Mucosa of descending colon (tissue), 3 donors: ENCODE measurements around the gene CCDC112. TPM values are rescaled to one million over a fixed set of nuclear protein-coding genes. Genes with fewer than 3 reads are reported as not detected.
"Not testable (repeated sequence)": the region's sequence is repeated elsewhere in the genome, so short reads cannot be mapped to it uniquely, and the experiment has no call there.

Experiments
- ATAC-seq: fragments of 200-7000 bp; cut with Tn5 transposase; one replicate; pipeline ENCODE4 v1.9.1; 2020; ENCODE audit warnings: mild to moderate bottlenecking, moderate library complexity
- DNase-seq, 3 donors: peaks; one replicate each; pipeline ENCODE4 v3.0.0-alpha.2; 2020
- H3K36me3 ChIP-seq: fragments of 200-600 bp; one replicate; pipeline ENCODE4 v1.8.0; 2021; ENCODE audit warnings: low read depth, mild to moderate bottlenecking
- H3K4me1 ChIP-seq: fragments of 200-600 bp; one replicate; pipeline ENCODE4 v1.8.0; 2021; ENCODE audit warnings: low read depth, mild to moderate bottlenecking
- H3K4me3 ChIP-seq: fragments of 200-600 bp; one replicate; pipeline ENCODE4 v1.8.0; 2021; ENCODE audit warnings: mild to moderate bottlenecking
- H3K9me3 ChIP-seq: fragments of 200-600 bp; one replicate; pipeline ENCODE4 v1.8.0; 2021; ENCODE audit warnings: mild to moderate bottlenecking
- CTCF ChIP-seq: fragments of 200-600 bp; IDR thresholded peaks from one replicate; pipeline ENCODE4 v1.8.0; 2022; ENCODE audit warnings: antibody characterized with exemption, mild to moderate bottlenecking
- intact Hi-C, 2 donors: fragments of 100-400 bp; cut with DNase I in 1 of 2; cut with micrococcal nuclease in 1 of 2; formaldehyde crosslinking; loops; one replicate each; pipeline versions ENCODE4 v1.11.0 to v1.11.1; 2022; cut with DNase I, micrococcal nuclease
- total RNA-seq, 3 donors: library from RNA; stranded (reverse); fragmentation: NEBNext Ultra II Directional in 2 of 3; extraction: Animal tissue kit (Norgen Biotek cat#: 25700) in 2 of 3; gene quantifications; one replicate each; pipeline versions ENCODE4 v1.2.1 to v1.2.4, GENCODE V29; 2021 to 2023
- donor health status: DM: no; HTN: no; CAD: no; lungs with moderate emphysema.
- donor health status: DM: no; HTN: no; CAD: no.
- donor health status: DM: no; HTN: yes; CAD: no.

The CCDC112 gene
- total RNA-seq, 3 donors from 2014 or later = 9.1 to 11.5 (median 9.2) TPM

- ATAC-seq = no peak
- intact Hi-C loops = no loop called here
- H3K4me1 ChIP-seq = peaks cover 28% of the 10 kb centered on the region
- no peak for DNase-seq
- no peak for TF ChIP-seq CTCF
- H3K4me3 ChIP-seq = no peak overlapping the region
- no peaks in the 10 kb centered on the region for H3K9me3 ChIP-seq
- H3K36me3 ChIP-seq = no peaks in the 10 kb centered on the region
Observed at GRCh38 chr5:115260248-115260647, 36.2 kb downstream of the CCDC112 start.

- no peak for ATAC-seq
- TF ChIP-seq CTCF = no peak
- DNase-seq = no peak
- Histone ChIP-seq H3K36me3 (no peaks in the 10 kb centered on the region), H3K4me1 (peaks cover 28% of the 10 kb centered on the region), H3K4me3 (no peak overlapping the region), H3K9me3 (no peaks in the 10 kb centered on the region)
- intact Hi-C loops = no loop called here
Observed at GRCh38 chr5:115257981-115258380, 38.5 kb downstream of the CCDC112 start.

GRCh38 chr5:115249379-115249778 is 47.1 kb downstream of the CCDC112 start:
- H3K4me1 ChIP-seq, intact Hi-C loops, H3K36me3 ChIP-seq, H3K9me3 ChIP-seq, H3K4me3 ChIP-seq: not testable (repeated sequence)
- ATAC-seq = peak; percentile 62
- peak in 2 of 3 donors; percentile 22 to 31 for DNase-seq

GRCh38 chr5:115246361-115246991 is 50.0 kb downstream of the CCDC112 start:
- Histone ChIP-seq H3K36me3 (no peaks in the 10 kb centered on the region), H3K4me3 (no peak overlapping the region), H3K9me3 (no peaks in the 10 kb centered on the region), H3K4me1 (peaks cover 7% of the 10 kb centered on the region)
- intact Hi-C loops = loop anchor here in 1 of 2 donors (2.0 kb wide), 1 partner anchor 148 kb away; no protein-coding TSS in a partner anchor
- DNase-seq (no peak), ATAC-seq (peak; percentile 79)
- peak; percentile 35 for TF ChIP-seq CTCF

GRCh38 chr5:115243412-115243811 is 53.0 kb downstream of the CCDC112 start:
- no peaks in the 10 kb centered on the region for H3K36me3 ChIP-seq
- no peak for DNase-seq
- intact Hi-C loops = no loop called here
- no peak for TF ChIP-seq CTCF
- no peaks in the 10 kb centered on the region for H3K9me3 ChIP-seq
- peak; percentile 28 for ATAC-seq
- no peak overlapping the region for H3K4me3 ChIP-seq
- H3K4me1 ChIP-seq = no peaks in the 10 kb centered on the region

- no peak for TF ChIP-seq CTCF
- H3K9me3 ChIP-seq = no peaks in the 10 kb centered on the region
- ATAC-seq (no peak), DNase-seq (no peak)
- no peaks in the 10 kb centered on the region for H3K36me3 ChIP-seq
- H3K4me1 ChIP-seq = no peaks in the 10 kb centered on the region
- intact Hi-C loops = no loop called here
- no peak overlapping the region for H3K4me3 ChIP-seq
Observed at GRCh38 chr5:115241881-115242642, 54.4 kb downstream of the CCDC112 start.
